Stimulated activated CD8-positive, alpha-beta memory T cell treated with anti-CD3 and anti-CD28 coated beads, Interleukin-15, amount 100 ng/mL, for 4 hours (primary cell): Measurements from ENCODE around the gene RASEF.
"Not testable (repeated sequence)": the region's sequence is repeated elsewhere in the genome, so short reads cannot be mapped to it uniquely, and the experiment has no call there.

Source experiments
- DNase-seq, 2 donors: peaks; one replicate each; pipeline ENCODE4 v3.0.0-alpha.2; 2020; ENCODE audit warnings: low read depth in 2 of 2

RASEF gene

GRCh38 chr9:83062651-83063527 lies at the start of gene RASEF:
Gene RASEF (minus strand): TSS chr9:83063142. CDS start chr9:83062867, 275 bp downstream.
- DNase-seq = no peak

GRCh38 chr9:83111169-83111568 lies 48.2 kb upstream of the RASEF start:
- DNase-seq = no peak

- DNase-seq = no peak
Observed at GRCh38 chr9:83109296-83109695, 46.4 kb upstream of the RASEF start.

- DNase-seq = no peak
Observed at GRCh38 chr9:83108208-83108607, 45.3 kb upstream of the RASEF start.

- DNase-seq = no peak
Observed at GRCh38 chr9:83106772-83107171, 43.8 kb upstream of the RASEF start.

GRCh38 chr9:83106263-83106662 lies 43.3 kb upstream of the RASEF start:
- no peak for DNase-seq

- no peak for DNase-seq
Observed at GRCh38 chr9:83097633-83098032, 34.7 kb upstream of the RASEF start.

- not testable (repeated sequence) for DNase-seq
Observed at GRCh38 chr9:83093311-83093710, 30.4 kb upstream of the RASEF start.

GRCh38 chr9:83081846-83082245 lies 18.9 kb upstream of the RASEF start:
- no peak for DNase-seq

GRCh38 chr9:83081010-83081409 lies 18.1 kb upstream of the RASEF start:
- DNase-seq = no peak

- not testable (repeated sequence) for DNase-seq
Observed at GRCh38 chr9:83075932-83076331, 13.0 kb upstream of the RASEF start.

- not testable (repeated sequence) for DNase-seq
Observed at GRCh38 chr9:83072498-83072897, 9.6 kb upstream of the RASEF start.

GRCh38 chr9:83071626-83072025 lies 8.7 kb upstream of the RASEF start:
- DNase-seq = no peak

- no peak for DNase-seq
Observed at GRCh38 chr9:83070261-83070660, 7.3 kb upstream of the RASEF start.

- no peak for DNase-seq
Observed at GRCh38 chr9:83069651-83070050, 6.7 kb upstream of the RASEF start.

- no peak for DNase-seq
Observed at GRCh38 chr9:83068414-83068813, 5.5 kb upstream of the RASEF start.

- DNase-seq = no peak
Observed at GRCh38 chr9:83067579-83067978, 4.6 kb upstream of the RASEF start.

GRCh38 chr9:83066771-83067170 lies 3.8 kb upstream of the RASEF start:
- DNase-seq = no peak

GRCh38 chr9:83065233-83065632 lies 2.3 kb upstream of the RASEF start:
- no peak for DNase-seq

GRCh38 chr9:83061990-83062650 lies 822 bp downstream of the RASEF start:
- no peak for DNase-seq

GRCh38 chr9:83061036-83061435 lies 1.9 kb downstream of the RASEF start:
- no peak for DNase-seq

- DNase-seq = no peak
Observed at GRCh38 chr9:83060556-83060955, 2.4 kb downstream of the RASEF start.

- DNase-seq = no peak
Observed at GRCh38 chr9:83059417-83059816, 3.5 kb downstream of the RASEF start.
